ENCODE data around the gene DLGAP1.
A peak's percentile ranks its signal among the peaks of the same experiment; 100 is the strongest.

The DLGAP1 gene

DNA sequence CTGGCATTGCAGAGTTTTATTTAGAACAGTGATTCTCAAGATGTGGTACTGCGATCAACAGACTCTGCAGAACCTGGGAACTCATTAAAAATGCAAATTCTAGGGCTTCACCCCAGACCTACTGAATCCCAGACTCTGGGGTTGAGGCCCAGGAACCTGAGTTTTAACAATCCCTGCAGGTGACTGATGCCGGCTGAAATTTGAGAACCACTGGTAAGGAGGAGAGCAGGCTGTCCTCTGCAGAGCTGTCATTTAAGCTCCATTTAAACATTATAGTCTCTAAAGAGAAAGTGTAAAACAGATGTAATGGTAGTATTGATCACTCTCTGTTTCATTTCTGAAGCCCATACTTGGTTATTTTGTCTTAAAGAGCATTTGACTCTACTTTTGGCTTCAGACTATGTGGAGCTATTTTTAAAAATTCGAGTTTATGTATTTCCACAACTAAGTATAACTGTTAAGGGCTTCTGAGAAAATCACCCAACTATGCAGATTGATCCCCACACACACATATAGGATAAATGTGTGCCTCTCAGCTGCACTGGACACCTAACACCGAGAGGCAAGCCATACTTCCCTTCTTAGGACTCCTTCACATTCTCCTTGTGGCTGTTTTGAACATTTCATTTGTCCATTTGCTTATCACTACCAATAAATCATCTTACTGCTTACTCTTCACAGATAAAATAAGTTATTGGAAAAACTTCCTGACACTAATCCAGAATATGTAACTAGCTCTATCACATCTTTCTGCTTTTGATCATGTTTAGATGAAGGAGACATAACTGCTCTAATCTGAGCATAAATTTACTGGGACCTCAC lies 487.5 kb downstream of the DLGAP1 start:
- Histone ChIP-seq H3K4me3 (no peak overlapping the region), H3K27ac (peak overlapping the region in 1 of 2 donors; percentile 53)
- TF ChIP-seq, protein P1, sequence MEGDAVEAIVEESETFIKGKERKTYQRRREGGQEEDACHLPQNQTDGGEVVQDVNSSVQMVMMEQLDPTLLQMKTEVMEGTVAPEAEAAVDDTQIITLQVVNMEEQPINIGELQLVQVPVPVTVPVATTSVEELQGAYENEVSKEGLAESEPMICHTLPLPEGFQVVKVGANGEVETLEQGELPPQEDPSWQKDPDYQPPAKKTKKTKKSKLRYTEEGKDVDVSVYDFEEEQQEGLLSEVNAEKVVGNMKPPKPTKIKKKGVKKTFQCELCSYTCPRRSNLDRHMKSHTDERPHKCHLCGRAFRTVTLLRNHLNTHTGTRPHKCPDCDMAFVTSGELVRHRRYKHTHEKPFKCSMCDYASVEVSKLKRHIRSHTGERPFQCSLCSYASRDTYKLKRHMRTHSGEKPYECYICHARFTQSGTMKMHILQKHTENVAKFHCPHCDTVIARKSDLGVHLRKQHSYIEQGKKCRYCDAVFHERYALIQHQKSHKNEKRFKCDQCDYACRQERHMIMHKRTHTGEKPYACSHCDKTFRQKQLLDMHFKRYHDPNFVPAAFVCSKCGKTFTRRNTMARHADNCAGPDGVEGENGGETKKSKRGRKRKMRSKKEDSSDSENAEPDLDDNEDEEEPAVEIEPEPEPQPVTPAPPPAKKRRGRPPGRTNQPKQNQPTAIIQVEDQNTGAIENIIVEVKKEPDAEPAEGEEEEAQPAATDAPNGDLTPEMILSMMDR (IDR thresholded peaks at IDR 0.05), result no peak
- no peak for DNase-seq (ENCODE audit: low spot score)

DNA sequence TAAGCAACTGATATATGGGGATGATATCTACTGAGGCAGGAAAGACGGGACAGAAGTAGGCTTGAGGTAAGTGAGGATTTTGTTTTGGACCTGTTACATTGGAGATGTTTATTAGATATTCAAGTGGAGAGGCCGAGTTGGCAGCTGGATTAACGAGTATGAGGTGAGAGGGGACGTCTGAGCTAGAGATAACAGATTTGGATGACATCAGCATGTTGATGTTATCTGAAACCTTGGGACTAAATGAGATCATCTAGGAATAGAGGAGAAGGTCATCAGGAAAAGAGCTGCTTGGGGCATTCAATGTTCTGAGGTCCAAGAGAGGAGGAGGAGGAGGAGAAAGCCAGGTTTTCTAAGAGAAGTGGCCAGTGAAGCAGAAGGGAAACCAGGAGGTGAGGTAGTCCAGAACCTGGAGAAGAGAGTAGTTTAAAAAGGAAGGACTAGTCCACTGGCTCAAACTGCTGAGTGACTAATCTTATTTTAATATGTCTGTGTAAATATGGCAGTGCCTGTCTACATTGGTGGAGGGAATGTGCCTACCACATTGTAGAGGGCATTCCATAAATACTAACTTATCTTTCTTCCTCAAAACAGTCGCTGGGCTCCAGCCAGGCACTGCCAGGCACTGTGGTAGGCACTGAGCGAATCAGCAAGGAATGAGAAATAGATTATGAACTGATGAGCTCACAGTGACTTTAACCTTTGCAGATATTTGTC lies 488.3 kb downstream of the DLGAP1 start:
- H3K27ac ChIP-seq, result peak overlapping the region in 1 of 2 donors; percentile 53

DNA sequence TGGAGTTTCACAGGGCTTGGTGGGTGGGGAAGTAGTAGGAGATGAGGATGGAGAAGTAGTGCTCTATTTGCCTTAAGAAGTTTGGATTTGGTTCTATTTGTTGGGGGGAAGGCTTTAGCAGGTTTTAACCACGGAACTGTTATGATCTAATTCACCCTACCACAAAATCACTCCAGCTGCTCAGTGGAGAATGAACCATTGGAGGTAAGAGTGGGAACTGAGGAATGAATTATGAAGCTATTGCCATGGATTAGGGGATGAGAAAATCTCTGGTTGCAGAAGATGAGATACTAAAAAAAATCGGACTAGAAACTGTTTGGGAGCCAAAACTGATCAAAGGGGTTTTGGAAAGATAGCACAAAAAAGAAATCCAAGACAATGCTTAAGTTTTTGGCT lies 488.9 kb downstream of the DLGAP1 start:
- no peak overlapping the region for H3K27ac ChIP-seq
- H3K4me3 ChIP-seq, result no peak overlapping the region
- no peak for DNase-seq (ENCODE audit: low spot score)
- TF ChIP-seq, protein P1 (IDR thresholded peaks at IDR 0.05), result no peak

More for the DNA sequence above, 488.3 kb downstream of the DLGAP1 start:
- no peak overlapping the region for H3K4me3 ChIP-seq
- TF ChIP-seq, protein P1 (IDR thresholded peaks at IDR 0.05), result no peak
- no peak for DNase-seq (ENCODE audit: low spot score)

DNA sequence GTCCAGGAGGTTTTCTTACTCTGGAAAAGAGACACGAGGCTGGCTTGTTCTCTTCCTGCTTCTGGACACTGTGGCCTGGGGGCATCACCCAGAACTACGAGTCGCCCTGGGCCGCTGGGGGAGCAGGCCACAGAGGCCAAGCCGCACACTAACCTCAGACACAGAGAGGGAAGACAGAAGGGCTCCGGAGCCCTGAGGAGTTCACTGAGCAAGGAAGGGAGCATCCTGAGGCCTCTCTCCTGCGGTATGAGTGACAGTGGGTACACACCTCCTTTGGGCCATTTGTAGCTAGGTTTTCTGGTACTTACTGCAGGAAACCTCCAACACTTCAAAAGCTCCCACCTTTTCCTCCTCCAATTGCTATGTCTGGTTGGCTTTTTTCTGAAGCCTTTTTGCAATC lies 494.1 kb downstream of the DLGAP1 start:
- Histone ChIP-seq H3K27ac (no peak overlapping the region), H3K4me3 (no peak overlapping the region)
- DNase-seq (ENCODE audit: low spot score), result no peak
- TF ChIP-seq, protein P1 (IDR thresholded peaks at IDR 0.05), result no peak

DNA sequence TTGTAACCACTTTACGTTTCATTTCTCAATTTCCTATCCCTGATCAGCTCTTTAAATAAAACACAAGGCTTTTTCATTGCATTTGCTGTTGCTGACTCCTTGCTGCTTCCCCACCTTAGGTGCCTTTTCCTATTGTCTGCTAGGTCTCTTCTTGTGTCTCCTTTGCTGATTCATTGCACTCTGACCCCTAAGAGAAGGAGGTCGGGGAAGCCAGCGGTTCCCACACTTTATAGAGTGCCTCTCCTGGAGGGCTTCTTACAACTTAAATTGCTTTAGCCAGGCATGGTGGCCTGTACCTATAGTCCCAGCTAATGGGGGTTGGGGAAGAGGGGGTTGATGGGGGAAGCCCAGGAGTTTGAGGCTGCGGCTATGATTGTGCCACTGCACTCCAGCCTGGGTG lies 495.0 kb downstream of the DLGAP1 start:
- Histone ChIP-seq H3K27ac (no peak overlapping the region), H3K4me3 (no peak overlapping the region)
- TF ChIP-seq, protein P1 (IDR thresholded peaks at IDR 0.05), result no peak
- DNase-seq (ENCODE audit: low spot score), result no peak

DNA sequence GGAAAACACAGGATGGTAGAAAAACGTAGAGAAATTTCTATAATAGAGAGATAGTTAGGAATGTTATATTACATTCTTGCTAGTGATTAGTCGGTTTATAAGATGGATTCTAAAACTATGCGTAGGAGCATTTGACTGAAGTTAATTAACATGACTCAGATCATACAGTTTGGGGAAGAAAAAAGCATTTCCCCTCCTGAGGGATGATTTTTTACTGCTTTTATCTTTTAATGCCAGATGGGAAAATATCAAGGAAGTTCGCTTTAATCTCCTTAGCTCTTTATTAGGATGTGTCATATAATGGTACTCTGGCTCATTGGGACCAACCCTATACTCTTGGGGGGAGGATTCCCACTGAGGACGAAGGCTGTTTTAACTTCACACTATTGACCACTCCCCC lies 503.1 kb downstream of the DLGAP1 start:
- Histone ChIP-seq H3K4me3 (no peak overlapping the region), H3K27ac (no peak overlapping the region)
- TF ChIP-seq, protein P1 (IDR thresholded peaks at IDR 0.05), result no peak
- no peak for DNase-seq (ENCODE audit: low spot score)
